SJSA1 (cell line): ENCODE results near the gene SUSD4. TPM values are rescaled to one million over a fixed set of nuclear protein-coding genes. Genes with fewer than 3 reads are reported as not detected.

Experiments
- DNase-seq, 2 experiments: peaks; one replicate each; pipeline ENCODE4 v3.0.0-alpha.2; 2015 to 2020; ENCODE audit warnings: low spot score in 2 of 2, low read depth in 1 of 2
- H3K27ac ChIP-seq: fragments of 250-450 bp; sonication (Bioruptor Pico); 2 replicates; pipeline ENCODE4 v1.5.1; 2020; ENCODE audit warnings: mild to moderate bottlenecking, moderate library complexity
- H3K27me3 ChIP-seq: fragments of 250-450 bp; sonication (Bioruptor Pico); replicated peaks from 2 replicates; pipeline ENCODE4 v1.5.1; 2020; ENCODE audit warnings: mild to moderate bottlenecking, moderate library complexity
- H3K36me3 ChIP-seq: fragments of 250-450 bp; sonication (Bioruptor Pico); 2 replicates; pipeline ENCODE4 v1.5.1; 2020; ENCODE audit warnings: mild to moderate bottlenecking
- H3K4me1 ChIP-seq: fragments of 250-450 bp; sonication (Bioruptor Pico); replicated peaks from 2 replicates; pipeline ENCODE4 v1.6.1; 2021; ENCODE audit warnings: mild to moderate bottlenecking
- H3K4me3 ChIP-seq: fragments of 250-450 bp; sonication (Bioruptor Pico); 2 replicates; pipeline ENCODE4 v1.5.1; 2020; ENCODE audit warnings: mild to moderate bottlenecking
- H3K9me3 ChIP-seq: fragments of 250-450 bp; sonication (Bioruptor Pico); replicated peaks from 2 replicates; pipeline ENCODE4 v1.5.1; 2020; ENCODE audit warnings: mild to moderate bottlenecking
- total RNA-seq: library from RNA; depleted of rRNA; stranded (reverse); fragments of >200 nt; shearing (Covaris generic); gene quantifications from 2 replicates; pipeline ENCODE4 v1.2.3, GENCODE V29; 2014

SUSD4 gene
- total RNA-seq, 1 experiment from 2014 or later, result 0.74 TPM

DNA sequence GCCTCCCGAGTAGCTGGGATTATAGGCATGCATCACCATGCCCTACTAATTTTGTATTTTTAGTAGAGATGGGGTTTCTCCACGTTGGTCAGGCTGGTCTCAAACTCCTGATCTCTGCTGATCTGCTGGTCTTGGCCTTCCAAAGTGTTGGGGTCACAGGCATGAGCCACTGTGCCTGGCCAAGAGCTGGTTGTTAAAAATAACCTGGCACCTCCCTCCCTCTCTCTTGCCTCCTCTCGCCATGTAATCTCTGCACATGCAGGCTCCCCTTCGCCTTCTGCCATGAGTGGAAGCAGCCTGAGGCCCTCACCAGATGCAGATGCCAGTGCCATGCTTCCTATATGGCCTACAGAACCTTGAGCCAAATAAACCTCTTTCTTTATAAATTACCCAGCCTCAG lies 146.2 kb downstream of the SUSD4 start:
- Histone ChIP-seq H3K27me3 (no peaks in the 10 kb centered on the region), H3K4me3 (no peak overlapping the region), H3K27ac (no peak overlapping the region), H3K4me1 (peaks cover 2% of the 10 kb centered on the region), H3K9me3 (no peaks in the 10 kb centered on the region; the same call in 1 of the 2 replicates), H3K36me3 (no peaks in the 10 kb centered on the region)
- DNase-seq, result peak in 1 of 2 experiments; percentile 3

DNA sequence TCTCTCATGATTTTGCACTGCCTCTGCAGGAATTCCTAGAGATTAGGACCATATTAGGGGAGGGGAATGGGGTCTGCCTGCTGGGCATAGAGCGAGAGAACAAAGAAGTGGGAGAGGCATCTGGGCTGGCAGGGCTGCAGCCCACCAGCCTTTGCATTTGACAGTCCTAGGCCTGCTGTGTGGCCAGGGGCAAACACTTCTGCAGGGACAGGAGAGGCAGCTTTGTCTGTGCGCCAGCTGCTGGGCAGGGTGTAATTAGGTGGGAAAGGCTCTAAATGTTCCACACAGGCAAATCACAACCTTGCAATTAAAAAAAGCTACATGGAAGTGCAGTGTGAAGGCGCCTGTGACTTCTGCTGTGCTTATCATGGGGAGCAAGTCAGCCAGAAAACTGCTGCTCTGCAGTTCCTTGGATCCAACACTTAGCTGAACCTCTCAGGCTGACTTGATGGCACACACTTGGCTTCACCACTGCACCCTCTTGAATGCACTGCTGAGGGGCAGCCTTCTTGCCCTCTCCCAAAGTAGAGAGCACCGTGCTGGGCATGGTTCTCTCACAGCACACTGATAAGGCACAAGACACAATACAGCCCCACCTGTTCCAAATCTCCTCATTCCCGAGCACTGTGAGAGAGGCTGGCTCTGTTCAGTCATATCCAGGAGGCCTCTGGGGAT lies 147.3 kb downstream of the SUSD4 start:
- Histone ChIP-seq H3K9me3 (no peaks in the 10 kb centered on the region; the same call in 1 of the 2 replicates), H3K36me3 (no peaks in the 10 kb centered on the region), H3K27ac (no peak overlapping the region), H3K4me1 (peaks cover 13% of the 10 kb centered on the region), H3K4me3 (no peak overlapping the region), H3K27me3 (no peaks in the 10 kb centered on the region)
- peak in 1 of 2 experiments; percentile 26 for DNase-seq

DNA sequence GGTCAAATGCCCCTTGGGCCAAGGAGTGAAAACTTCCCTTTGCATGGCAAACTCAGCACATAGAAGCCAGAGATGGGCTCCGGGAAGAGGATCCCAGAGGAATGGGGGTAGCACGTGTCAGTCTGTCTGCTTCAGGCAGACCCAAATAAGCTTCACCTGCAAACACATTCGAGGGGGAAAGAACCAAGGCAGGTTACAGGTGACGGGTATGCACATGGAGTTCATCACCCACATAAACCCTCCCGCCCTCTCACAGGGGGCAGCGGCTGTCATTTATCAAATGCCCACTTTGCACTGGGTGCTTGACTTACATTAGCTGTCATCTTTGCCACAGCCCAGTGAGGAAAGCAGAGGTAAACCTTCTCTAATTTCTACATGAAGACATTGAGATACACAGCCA lies 147.9 kb downstream of the SUSD4 start:
- H3K4me3 ChIP-seq, result no peak overlapping the region
- peaks cover 19% of the 10 kb centered on the region for H3K4me1 ChIP-seq
- DNase-seq, result peak in 1 of 2 experiments; percentile 24
- H3K27ac ChIP-seq, result no peak overlapping the region
- H3K27me3 ChIP-seq, result no peaks in the 10 kb centered on the region
- H3K9me3 ChIP-seq, result no peaks in the 10 kb centered on the region; the same call in 1 of the 2 replicates
- H3K36me3 ChIP-seq, result no peaks in the 10 kb centered on the region

DNA sequence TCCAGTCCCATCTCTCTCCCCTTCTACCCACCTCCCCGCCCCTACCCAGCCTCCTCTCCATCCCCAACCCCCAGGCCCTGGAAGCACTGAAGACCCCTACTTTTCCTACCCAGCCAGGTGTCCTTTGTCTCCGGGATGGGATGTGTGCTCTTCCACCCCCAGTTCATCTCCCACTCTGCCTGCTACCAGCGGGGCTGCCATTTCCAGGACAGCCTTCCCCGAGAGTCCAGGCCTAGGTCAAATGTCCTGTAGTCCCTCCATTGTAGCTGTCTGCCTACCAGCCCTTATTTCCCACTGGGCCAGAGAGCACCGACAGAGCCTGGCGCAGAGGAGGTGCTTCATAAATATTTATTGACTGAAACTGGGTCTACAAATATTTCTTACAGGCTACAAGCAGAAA lies 148.9 kb downstream of the SUSD4 start:
- no peaks in the 10 kb centered on the region for H3K27me3 ChIP-seq
- no peaks in the 10 kb centered on the region; the same call in 1 of the 2 replicates for H3K9me3 ChIP-seq
- no peak overlapping the region for H3K4me3 ChIP-seq
- DNase-seq, result peak in 1 of 2 experiments; percentile 15
- H3K4me1 ChIP-seq, result peaks cover 27% of the 10 kb centered on the region
- no peaks in the 10 kb centered on the region for H3K36me3 ChIP-seq
- H3K27ac ChIP-seq, result no peak overlapping the region

DNA sequence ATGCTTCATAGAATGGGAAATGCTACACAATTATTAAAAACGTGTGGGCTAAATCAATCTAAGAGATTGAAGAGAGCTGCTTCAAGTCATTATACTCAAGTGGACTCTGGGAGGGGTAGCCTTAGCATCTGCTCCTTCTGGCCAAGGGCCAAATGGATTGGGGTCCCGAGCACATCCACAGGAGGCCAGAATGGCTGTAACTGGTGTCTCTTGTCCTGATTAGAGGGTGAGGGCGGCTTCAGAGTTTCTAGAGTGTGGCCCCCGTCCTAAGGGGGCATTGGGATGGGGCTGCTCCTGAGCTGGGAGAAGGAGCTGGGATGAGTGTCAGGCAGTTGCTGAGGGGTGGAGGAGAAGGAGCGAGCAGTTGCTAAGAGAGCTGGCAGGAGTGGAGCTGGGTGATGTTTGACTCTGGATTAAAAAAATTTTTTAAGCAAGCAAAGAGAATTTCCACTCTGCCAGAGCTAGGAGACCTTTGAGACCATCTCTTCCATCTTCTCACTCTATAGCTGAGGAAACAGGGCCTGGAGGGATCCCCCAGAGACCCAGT lies 149.6 kb downstream of the SUSD4 start:
- no peaks in the 10 kb centered on the region for H3K27me3 ChIP-seq
- no peak overlapping the region for H3K4me3 ChIP-seq
- no peaks in the 10 kb centered on the region; the same call in 1 of the 2 replicates for H3K9me3 ChIP-seq
- H3K36me3 ChIP-seq, result no peaks in the 10 kb centered on the region
- no peak overlapping the region for H3K27ac ChIP-seq
- DNase-seq, result peak in 1 of 2 experiments; percentile 32
- peaks cover 34% of the 10 kb centered on the region for H3K4me1 ChIP-seq

DNA sequence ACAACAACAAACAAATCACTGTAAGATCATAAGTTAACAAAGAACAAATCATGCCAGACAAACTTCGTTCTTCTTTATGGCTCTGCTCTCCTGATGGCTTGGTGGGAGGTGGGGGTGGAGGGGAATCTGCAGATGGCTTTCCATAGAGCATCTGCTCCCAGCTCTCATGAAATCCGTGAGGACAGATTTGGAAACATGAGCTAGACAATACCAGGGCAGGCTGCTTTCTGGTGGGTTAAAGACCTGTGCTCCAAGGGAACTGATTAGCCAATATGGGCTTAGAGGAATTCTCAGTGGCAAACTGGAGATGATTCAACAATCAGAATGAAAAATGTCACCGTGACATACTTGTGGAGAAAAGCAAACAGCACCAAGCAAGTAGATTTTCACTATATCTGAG lies 151.5 kb downstream of the SUSD4 start:
- DNase-seq, result peak in 1 of 2 experiments; percentile 34
- Histone ChIP-seq H3K36me3 (no peaks in the 10 kb centered on the region), H3K27ac (no peak overlapping the region), H3K9me3 (no peaks in the 10 kb centered on the region), H3K4me1 (peaks cover 51% of the 10 kb centered on the region), H3K27me3 (no peaks in the 10 kb centered on the region), H3K4me3 (no peak overlapping the region)

DNA sequence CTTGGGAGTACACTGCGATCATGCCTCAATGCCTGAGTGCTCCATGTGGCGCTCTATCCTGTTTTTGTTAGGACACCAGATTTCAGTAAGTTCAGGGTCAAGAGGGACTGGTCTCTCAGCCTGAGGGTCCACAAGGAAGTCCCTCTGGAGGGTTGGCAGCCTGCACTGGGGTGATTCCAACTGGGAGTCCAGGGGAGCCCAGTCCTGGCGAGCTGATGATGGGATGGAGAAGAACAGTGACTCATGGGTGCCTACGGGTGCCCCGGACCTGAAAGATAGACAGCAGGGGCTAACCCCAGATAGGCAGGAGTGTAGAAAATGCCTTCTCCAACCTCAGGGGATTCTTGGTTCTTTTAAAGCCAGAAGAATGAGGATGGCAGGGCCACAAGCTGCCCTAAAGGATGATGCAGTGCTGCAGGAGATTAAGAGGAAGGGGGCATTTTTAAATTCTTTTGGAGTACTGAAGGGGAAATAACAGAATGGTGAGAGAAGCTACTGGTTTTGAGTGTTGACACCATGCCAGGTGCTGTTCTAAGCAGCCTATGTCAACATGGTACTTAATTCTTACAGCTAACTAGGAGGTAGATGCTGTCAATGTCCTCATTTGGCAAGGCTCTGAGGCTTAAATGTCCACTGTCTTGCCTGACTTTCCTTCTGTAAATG lies 152.5 kb downstream of the SUSD4 start:
- no peaks in the 10 kb centered on the region for H3K9me3 ChIP-seq
- H3K36me3 ChIP-seq, result no peaks in the 10 kb centered on the region
- H3K4me1 ChIP-seq, result peaks cover 61% of the 10 kb centered on the region
- H3K27ac ChIP-seq, result no peak overlapping the region
- no peak overlapping the region for H3K4me3 ChIP-seq
- H3K27me3 ChIP-seq, result no peaks in the 10 kb centered on the region
- DNase-seq, result no peak

DNA sequence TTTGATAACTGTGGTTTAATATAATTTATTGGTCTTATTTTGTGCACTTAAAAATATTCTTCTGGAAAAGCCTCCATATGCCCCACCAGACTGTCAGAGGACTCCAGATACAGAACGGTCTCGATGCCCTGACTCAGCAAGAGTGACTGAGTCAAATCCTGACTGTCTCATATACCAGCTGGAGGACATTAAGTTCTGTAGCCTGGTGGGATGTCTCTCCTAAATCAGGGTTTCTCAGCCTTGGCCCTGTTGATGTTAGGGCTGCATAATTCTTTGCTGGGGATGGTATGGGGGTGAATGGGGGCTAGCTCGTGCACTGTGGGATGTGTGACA lies 153.2 kb downstream of the SUSD4 start:
- no peaks in the 10 kb centered on the region for H3K9me3 ChIP-seq
- DNase-seq, result no peak

DNA sequence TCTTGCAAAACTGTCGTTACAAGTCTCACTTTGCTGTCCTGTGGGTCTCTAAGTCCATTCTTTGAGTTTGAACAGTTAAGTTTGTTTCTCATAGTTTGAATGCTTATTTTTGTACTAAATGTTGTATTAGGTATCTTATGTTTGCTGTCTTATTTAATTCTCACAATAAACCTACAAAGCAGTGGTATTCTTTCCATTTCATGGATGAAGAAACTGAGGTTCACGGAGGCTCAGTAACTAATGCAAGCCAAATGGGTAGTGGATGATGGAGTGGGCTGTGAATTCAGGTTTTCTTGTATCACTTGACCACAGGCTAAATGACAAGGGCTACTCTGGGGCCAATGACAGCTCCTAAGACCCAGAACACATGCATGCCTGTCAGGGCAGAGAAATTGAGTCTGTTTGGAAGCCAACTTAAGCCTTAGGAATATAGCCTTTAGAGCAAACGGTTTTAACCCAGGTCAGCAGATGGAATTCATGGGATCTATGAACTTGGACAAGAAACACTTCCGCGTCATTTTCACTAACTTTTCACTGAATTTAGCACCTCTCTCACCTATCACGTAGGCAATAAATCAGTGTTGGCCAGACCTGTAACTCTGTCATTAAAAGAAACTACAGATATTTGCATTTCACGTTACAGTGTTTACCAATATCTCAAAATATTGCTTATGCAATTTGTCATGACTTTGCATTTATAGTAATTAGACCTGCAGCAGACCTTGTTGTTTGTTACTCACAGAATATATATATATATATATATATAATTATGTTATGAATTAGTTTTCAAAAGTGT lies 153.8 kb downstream of the SUSD4 start:
- DNase-seq, result no peak
- Histone ChIP-seq H3K27ac (peak overlapping the region; percentile 94), H3K4me1 (peaks cover 65% of the 10 kb centered on the region), H3K9me3 (no peaks in the 10 kb centered on the region), H3K27me3 (no peaks in the 10 kb centered on the region), H3K36me3 (no peaks in the 10 kb centered on the region), H3K4me3 (no peak overlapping the region)

More for the DNA sequence above, 153.2 kb downstream of the SUSD4 start:
- Histone ChIP-seq H3K27ac (no peak overlapping the region), H3K4me1 (peaks cover 65% of the 10 kb centered on the region), H3K27me3 (no peaks in the 10 kb centered on the region), H3K36me3 (no peaks in the 10 kb centered on the region), H3K4me3 (no peak overlapping the region)

DNA sequence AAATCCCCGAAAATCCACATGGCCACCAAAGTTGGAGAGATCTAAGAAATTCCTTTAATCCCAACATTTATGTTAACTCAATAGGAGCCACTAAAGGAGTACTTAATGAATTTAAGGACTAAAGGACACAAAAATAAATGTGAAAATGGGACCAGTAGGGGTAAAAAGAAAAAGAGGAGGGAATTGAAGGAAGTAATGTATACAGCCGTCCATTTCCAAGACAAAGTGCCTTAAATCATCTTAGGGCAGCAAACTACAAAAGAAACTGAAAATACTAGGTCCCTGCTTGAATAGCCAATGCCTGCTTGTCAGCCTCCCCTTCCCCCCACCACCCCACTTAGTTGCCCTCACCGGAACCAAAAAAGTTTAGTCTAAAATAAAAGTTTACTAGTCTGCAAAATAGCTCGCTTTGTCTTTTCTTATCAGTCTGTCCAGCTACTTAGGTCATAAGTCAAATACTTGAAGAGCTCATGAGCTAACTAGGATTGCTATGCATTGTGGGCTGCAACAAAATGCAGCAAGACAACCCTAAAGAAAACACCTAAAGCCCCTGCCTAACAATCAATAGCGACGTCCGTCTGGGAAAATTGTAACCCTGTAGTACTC lies 154.6 kb downstream of the SUSD4 start:
- Histone ChIP-seq H3K4me3 (no peak overlapping the region), H3K27ac (peak overlapping the region; percentile 94), H3K27me3 (no peaks in the 10 kb centered on the region), H3K36me3 (no peaks in the 10 kb centered on the region), H3K4me1 (peaks cover 65% of the 10 kb centered on the region), H3K9me3 (no peaks in the 10 kb centered on the region)
- DNase-seq, result peak in 1 of 2 experiments; percentile 62

DNA sequence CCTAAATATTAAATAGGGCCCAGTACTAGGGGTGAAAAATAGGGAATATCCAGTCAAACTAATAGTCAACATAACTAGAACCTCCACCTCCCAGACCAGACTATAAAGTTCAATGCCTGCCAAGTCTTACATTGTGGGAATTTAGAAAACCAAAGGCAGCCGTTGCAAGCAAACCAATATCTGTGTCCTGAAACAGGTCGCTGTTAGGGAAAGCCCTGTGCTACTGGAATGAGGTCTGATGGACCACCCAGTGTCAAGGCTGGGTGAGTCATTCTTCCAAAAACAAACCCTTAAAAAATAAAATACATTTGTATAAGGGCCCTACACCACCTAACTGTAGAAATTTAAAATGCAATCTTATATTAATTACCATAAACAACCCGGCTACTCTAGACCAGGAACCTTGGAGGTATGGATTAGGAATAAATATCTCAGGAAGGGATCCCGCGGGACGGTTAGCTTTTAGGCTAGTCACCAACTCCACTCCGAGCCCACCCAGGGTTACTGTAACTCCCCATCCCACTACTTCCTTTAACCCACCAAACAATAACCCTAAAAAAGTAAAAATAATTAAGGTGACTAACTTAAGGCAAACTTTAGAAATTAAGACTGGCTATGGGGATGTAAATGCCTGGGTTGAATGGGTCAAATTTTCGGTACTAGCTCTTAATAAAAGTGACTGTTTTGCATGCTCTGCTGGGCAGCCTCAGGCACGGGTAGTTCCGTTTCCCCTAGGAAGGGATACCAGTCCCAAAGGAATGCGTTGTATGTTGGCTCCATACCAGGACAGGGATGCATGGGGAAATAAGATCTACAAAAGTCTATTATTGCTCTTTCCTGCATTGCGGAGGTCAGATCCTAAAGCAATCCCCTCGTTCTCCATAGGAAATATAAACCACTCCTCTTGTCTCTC lies 155.6 kb downstream of the SUSD4 start:
- H3K36me3 ChIP-seq, result no peaks in the 10 kb centered on the region
- H3K27ac ChIP-seq, result peak overlapping the region; percentile 94
- H3K4me3 ChIP-seq, result no peak overlapping the region
- no peaks in the 10 kb centered on the region for H3K9me3 ChIP-seq
- peaks cover 65% of the 10 kb centered on the region for H3K4me1 ChIP-seq
- peak; percentile 89 to 94 for DNase-seq
- H3K27me3 ChIP-seq, result no peaks in the 10 kb centered on the region

DNA sequence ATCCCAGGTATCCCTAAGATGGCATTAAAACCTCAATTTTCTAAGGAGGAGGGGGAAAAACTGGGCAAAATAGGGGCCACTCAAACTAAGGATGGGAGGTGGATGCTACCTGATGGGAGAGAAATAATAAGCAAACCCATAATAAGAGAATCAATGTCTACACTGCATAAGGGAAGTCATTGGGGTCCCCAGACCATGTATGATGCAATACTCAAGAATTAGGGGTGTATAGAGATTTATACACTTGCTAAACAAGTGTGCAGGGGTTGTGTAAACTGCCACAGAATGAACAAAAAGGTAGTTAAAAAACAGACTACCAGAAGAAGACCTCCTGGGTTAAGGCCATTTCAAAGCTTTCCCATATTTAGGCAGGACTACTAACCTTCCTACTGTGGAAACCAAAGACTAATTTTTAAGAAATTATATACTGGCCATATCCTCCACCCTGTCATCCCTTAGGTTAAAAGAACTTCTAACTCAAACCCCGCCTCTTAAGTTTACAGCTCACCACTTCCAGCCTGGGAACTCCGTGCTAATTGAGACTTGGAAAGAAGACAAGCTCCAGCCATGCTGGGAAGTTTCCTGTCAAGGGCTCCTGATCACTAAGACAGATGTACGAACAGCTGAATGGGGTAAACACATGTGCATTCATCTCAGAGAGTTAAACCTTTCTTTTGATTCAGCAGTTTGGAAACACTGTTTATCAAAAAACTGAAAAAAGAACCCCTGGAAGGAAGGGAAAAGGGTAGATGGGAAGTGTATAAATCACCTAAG lies 156.5 kb downstream of the SUSD4 start:
- Histone ChIP-seq H3K27ac (peak overlapping the region; percentile 94), H3K27me3 (no peaks in the 10 kb centered on the region), H3K36me3 (no peaks in the 10 kb centered on the region), H3K4me1 (peaks cover 60% of the 10 kb centered on the region), H3K9me3 (no peaks in the 10 kb centered on the region), H3K4me3 (no peak overlapping the region)
- DNase-seq, result peak in 1 of 2 experiments; percentile 1
